ENCODE results near the gene CFAP61. TPM values are rescaled to one million over a fixed set of nuclear protein-coding genes. Genes with fewer than 3 reads are reported as not detected.

CFAP61 gene
- total and polyA plus RNA-seq, 9 of the 15 experiments (the other 6 are each of a cell fraction or from before 2014, with no cell fraction given): 0.11 TPM; not detected in 8

DNA sequence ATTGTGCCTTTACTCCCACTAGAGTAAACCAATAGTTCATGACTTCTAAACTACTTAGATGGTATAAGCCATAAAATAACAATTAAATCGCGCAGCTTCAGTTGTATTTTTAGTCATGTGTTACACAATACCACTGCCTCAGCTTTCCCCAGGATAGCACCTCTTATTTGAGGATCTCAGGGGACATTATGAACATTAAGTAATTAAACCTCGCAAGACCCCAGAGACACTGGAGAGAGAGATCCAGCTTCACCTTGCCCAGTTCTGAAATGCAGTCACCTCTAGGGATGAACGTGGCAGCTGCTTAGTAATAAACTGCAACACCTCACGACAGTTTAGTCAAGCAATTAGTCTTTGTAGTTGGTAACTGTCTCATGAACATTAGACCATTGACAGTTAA, 87.1 kb downstream of the CFAP61 start:
- CTCF ChIA-PET (ENCODE audit: low intra/inter-chr PET ratio): no interaction called here
- Histone ChIP-seq H3K27ac (ENCODE audit: extremely low read depth, low read depth, low read length) (no peak overlapping the region), H3K9me1 (ENCODE audit: control insufficient read depth, insufficient read depth, low read length) (no peaks in the 10 kb centered on the region), H3K9ac (ENCODE audit: insufficient read depth in 1 of 2, low read depth in 2 of 2, low read length in 2 of 2) (no peak overlapping the region), H3K9me3 (replicated peaks; ENCODE audit: control insufficient read depth, insufficient read depth, low read depth, low read length) (no peaks in the 10 kb centered on the region), H4K20me1 (replicated peaks; ENCODE audit: control insufficient read depth, insufficient read depth, low read length) (no peaks in the 10 kb centered on the region), H3K4me2 (ENCODE audit: insufficient read depth, low read length) (no peak overlapping the region), H3K27me3 (ENCODE audit: control insufficient read depth in 2 of 2, insufficient read depth in 2 of 2, low read length in 2 of 2) (no peaks in the 10 kb centered on the region), H3K79me2 (ENCODE audit: control insufficient read depth, insufficient read depth, low read length) (no peaks in the 10 kb centered on the region), H3K4me1 (replicated peaks in 1 of 2; ENCODE audit: control insufficient read depth in 2 of 2, insufficient read depth in 2 of 2, low read length in 2 of 2) (no peaks in the 10 kb centered on the region), H3K36me3 (ENCODE audit: control insufficient read depth, insufficient read depth, low read length) (no peaks in the 10 kb centered on the region), H3K4me3 (no peak overlapping the region), H2AFZ (ENCODE audit: low read depth, low read length) (no peak overlapping the region)
- TF ChIP-seq PHF20 (IDR thresholded peaks at IDR 0.05; ENCODE audit: partially characterized antibody) (no peak), MTA1 (IDR thresholded peaks at IDR 0.05; ENCODE audit: borderline replicate concordance) (no peak), RBBP5 (IDR thresholded peaks at IDR 0.05; ENCODE audit: borderline replicate concordance, insufficient read depth, low read length, poor library complexity, severe bottlenecking) (no peak), ZKSCAN1 (IDR thresholded peaks at IDR 0.05; ENCODE audit: low read depth, low read length) (no peak), ZC3H4 (CRISPR knock-in tag; IDR thresholded peaks at IDR 0.05; ENCODE audit: borderline replicate concordance) (no peak), RAD21 (CRISPR knock-in tag; conservative IDR thresholded peaks at IDR 0.05 in 1 of 2, IDR thresholded peaks at IDR 0.05 in 1 of 2) (no peak), MTA2 (IDR thresholded peaks at IDR 0.05; ENCODE audit: low read depth) (no peak), ZNF41 (CRISPR knock-in tag; conservative IDR thresholded peaks at IDR 0.05) (no peak), PHB2 (IDR thresholded peaks at IDR 0.05; ENCODE audit: low read depth) (no peak), ATF1 (CRISPR knock-in tag; IDR thresholded peaks at IDR 0.05) (no peak), ATF1 (tag; IDR thresholded peaks at IDR 0.05) (no peak), CCAR2 (IDR thresholded peaks at IDR 0.05; ENCODE audit: low read depth, low read length) (no peak)
- TF ChIP-seq, protein P1, sequence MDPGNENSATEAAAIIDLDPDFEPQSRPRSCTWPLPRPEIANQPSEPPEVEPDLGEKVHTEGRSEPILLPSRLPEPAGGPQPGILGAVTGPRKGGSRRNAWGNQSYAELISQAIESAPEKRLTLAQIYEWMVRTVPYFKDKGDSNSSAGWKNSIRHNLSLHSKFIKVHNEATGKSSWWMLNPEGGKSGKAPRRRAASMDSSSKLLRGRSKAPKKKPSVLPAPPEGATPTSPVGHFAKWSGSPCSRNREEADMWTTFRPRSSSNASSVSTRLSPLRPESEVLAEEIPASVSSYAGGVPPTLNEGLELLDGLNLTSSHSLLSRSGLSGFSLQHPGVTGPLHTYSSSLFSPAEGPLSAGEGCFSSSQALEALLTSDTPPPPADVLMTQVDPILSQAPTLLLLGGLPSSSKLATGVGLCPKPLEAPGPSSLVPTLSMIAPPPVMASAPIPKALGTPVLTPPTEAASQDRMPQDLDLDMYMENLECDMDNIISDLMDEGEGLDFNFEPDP (CRISPR knock-in tag; IDR thresholded peaks at IDR 0.05): no peak
- TF ChIP-seq, protein P2, sequence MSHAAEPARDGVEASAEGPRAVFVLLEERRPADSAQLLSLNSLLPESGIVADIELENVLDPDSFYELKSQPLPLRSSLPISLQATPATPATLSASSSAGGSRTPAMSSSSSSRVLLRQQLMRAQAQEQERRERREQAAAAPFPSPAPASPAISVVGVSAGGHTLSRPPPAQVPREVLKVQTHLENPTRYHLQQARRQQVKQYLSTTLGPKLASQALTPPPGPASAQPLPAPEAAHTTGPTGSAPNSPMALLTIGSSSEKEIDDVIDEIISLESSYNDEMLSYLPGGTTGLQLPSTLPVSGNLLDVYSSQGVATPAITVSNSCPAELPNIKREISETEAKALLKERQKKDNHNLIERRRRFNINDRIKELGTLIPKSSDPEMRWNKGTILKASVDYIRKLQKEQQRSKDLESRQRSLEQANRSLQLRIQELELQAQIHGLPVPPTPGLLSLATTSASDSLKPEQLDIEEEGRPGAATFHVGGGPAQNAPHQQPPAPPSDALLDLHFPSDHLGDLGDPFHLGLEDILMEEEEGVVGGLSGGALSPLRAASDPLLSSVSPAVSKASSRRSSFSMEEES (CRISPR knock-in tag; IDR thresholded peaks at IDR 0.05): no peak
- DNase-seq (ENCODE audit: extremely low read depth in 1 of 4, low spot score in 3 of 4) (no peak), ATAC-seq (no peak), FAIRE-seq (no peak)
- in situ Hi-C loops (cut with MboI) (no loop called here), intact Hi-C loops (cut with micrococcal nuclease) (no loop called here)
- no TSS peak for BruUV-seq (replicated peaks)
- WGBS (ENCODE audit: insufficient coverage, low coverage, missing lambda C conversion rate): 0% methylated on average over 5 of the region's 5 CpGs
- POLR2A ChIA-PET: no interaction called here
